ENCODE data around the gene ACKR2. TPM values are rescaled to one million over a fixed set of nuclear protein-coding genes. Genes with fewer than 3 reads are reported as not detected.

Gene ACKR2
- total RNA-seq, 1 experiment from 2014 or later: 0.45 TPM

GRCh38 chr3:42865256-42865655 is 56.0 kb downstream of the ACKR2 start:
- CTCF ChIA-PET: no interaction called here

GRCh38 chr3:42867138-42867537 is 57.9 kb downstream of the ACKR2 start:
- DNase-seq: no peak
- Mint-ChIP-seq H3K27me3 (ENCODE audit: unreplicated experiment) (peaks cover 86% of the 10 kb centered on the region), H3K4me1 (ENCODE audit: low read depth, unreplicated experiment) (no peaks in the 10 kb centered on the region), H3K36me3 (ENCODE audit: insufficient read depth, unreplicated experiment) (no peaks in the 10 kb centered on the region), H3K9me3 (ENCODE audit: low read depth, unreplicated experiment) (no peaks in the 10 kb centered on the region), H3K27ac (ENCODE audit: unreplicated experiment) (no peak overlapping the region), H3K4me3 (ENCODE audit: low read depth, unreplicated experiment) (no peak overlapping the region)
- CTCF ChIA-PET: no interaction called here
- intact Hi-C loops (cut with micrococcal nuclease; ENCODE audit: unreplicated experiment): no loop called here
- no TSS peak for BruUV-seq (replicated peaks)
- no peak for TF ChIP-seq CTCF (IDR thresholded peaks at IDR 0.05; ENCODE audit: unreplicated experiment)

More at GRCh38 chr3:42865256-42865655, 56.0 kb downstream of the ACKR2 start:
- no TSS peak for BruUV-seq (replicated peaks)
- H3K36me3 Mint-ChIP-seq (ENCODE audit: insufficient read depth, unreplicated experiment): no peaks in the 10 kb centered on the region
- no peak for TF ChIP-seq CTCF (IDR thresholded peaks at IDR 0.05; ENCODE audit: unreplicated experiment)
- H3K9me3 Mint-ChIP-seq (ENCODE audit: low read depth, unreplicated experiment): peaks cover 3% of the 10 kb centered on the region
- DNase-seq: no peak
- no peaks in the 10 kb centered on the region for H3K4me1 Mint-ChIP-seq (ENCODE audit: low read depth, unreplicated experiment)
- H3K27me3 Mint-ChIP-seq (ENCODE audit: unreplicated experiment): peaks cover 90% of the 10 kb centered on the region
- H3K4me3 Mint-ChIP-seq (ENCODE audit: low read depth, unreplicated experiment): no peak overlapping the region
- intact Hi-C loops (cut with micrococcal nuclease; ENCODE audit: unreplicated experiment): no loop called here
- no peak overlapping the region for H3K27ac Mint-ChIP-seq (ENCODE audit: unreplicated experiment)

GRCh38 chr3:42868841-42869240 is 59.6 kb downstream of the ACKR2 start:
- intact Hi-C loops (cut with micrococcal nuclease; ENCODE audit: unreplicated experiment): no loop called here
- Mint-ChIP-seq H3K36me3 (ENCODE audit: insufficient read depth, unreplicated experiment) (no peaks in the 10 kb centered on the region), H3K4me3 (ENCODE audit: low read depth, unreplicated experiment) (no peak overlapping the region), H3K9me3 (ENCODE audit: low read depth, unreplicated experiment) (no peaks in the 10 kb centered on the region), H3K4me1 (ENCODE audit: low read depth, unreplicated experiment) (no peaks in the 10 kb centered on the region), H3K27me3 (ENCODE audit: unreplicated experiment) (peaks cover 90% of the 10 kb centered on the region), H3K27ac (ENCODE audit: unreplicated experiment) (no peak overlapping the region)
- no peak for DNase-seq
- CTCF ChIA-PET: no interaction called here
- BruUV-seq (replicated peaks): no TSS peak
- TF ChIP-seq CTCF (IDR thresholded peaks at IDR 0.05; ENCODE audit: unreplicated experiment): no peak

- CTCF ChIA-PET: no interaction called here
- Mint-ChIP-seq H3K36me3 (ENCODE audit: insufficient read depth, unreplicated experiment) (no peaks in the 10 kb centered on the region), H3K27ac (ENCODE audit: unreplicated experiment) (no peak overlapping the region), H3K4me3 (ENCODE audit: low read depth, unreplicated experiment) (no peak overlapping the region), H3K9me3 (ENCODE audit: low read depth, unreplicated experiment) (no peaks in the 10 kb centered on the region), H3K4me1 (ENCODE audit: low read depth, unreplicated experiment) (no peaks in the 10 kb centered on the region), H3K27me3 (ENCODE audit: unreplicated experiment) (peaks cover 94% of the 10 kb centered on the region)
- no TSS peak for BruUV-seq (replicated peaks)
- DNase-seq: no peak
- no peak for TF ChIP-seq CTCF (IDR thresholded peaks at IDR 0.05; ENCODE audit: unreplicated experiment)
- intact Hi-C loops (cut with micrococcal nuclease; ENCODE audit: unreplicated experiment): no loop called here
These were observed 62.4 kb downstream of the ACKR2 start for GRCh38 chr3:42871592-42872196.
